GM18498 (cell line): ENCODE results near the gene MRPL49.
A peak's percentile ranks its signal among the peaks of the same experiment; 100 is the strongest.

ENCODE experiments used
- ATAC-seq: cut with Tn5 transposase; IDR thresholded peaks from one replicate; pipeline ENCODE4 v1.9.1; 2021; ENCODE audit warnings: mild to moderate bottlenecking, moderate library complexity; ENCODE audit not compliant: unreplicated experiment

The MRPL49 gene

DNA sequence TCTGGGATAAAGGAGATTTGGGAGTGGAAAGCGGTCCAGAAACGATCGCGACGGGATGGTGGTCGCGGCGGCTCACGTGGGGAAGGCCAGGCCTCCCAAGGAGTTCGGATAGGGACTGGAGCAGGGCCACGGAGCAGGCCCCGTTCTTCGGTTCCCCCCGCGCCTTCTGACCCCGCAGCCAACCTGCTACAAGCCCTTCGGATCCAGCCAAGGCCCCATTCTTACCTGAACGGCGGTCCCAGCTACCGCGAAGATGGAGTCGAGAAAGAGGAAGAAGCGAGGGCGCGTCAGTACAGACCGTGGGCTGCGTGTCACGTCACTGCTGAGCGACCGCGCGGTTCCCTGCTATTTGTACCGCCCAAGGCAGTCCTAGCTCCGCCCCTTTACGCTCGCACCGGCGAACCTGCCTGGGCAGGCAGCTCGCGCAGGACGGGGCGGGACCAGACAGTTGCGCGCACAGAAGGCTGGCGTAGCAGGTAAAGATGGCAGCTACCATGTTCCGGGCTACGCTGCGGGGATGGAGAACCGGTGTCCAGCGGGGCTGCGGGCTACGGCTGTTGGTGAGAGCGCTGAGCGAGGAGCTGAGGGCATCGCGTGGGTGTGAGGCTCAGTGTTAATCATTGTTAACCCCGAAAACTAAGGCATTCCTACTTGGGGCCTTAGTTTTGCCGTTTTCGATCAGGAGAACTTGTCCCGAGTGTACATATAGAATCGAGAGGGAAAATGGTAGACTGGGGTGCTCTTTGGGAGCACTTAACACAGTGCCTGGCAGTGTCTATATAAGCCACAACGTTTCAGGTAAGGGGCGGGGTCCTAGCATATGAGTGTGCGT lies at the start of gene MRPL49, which contains the start of gene FAU:
Gene MRPL49 (plus strand): TSS at position 457 of the 832 bp plus-strand sequence. CDS start 26 bp downstream, at position 483.
Gene FAU (minus strand): TSS at position 270 of the 832 bp plus-strand sequence. CDS start 321 bp downstream, outside the sequence.
- ATAC-seq: peak; percentile 70

DNA sequence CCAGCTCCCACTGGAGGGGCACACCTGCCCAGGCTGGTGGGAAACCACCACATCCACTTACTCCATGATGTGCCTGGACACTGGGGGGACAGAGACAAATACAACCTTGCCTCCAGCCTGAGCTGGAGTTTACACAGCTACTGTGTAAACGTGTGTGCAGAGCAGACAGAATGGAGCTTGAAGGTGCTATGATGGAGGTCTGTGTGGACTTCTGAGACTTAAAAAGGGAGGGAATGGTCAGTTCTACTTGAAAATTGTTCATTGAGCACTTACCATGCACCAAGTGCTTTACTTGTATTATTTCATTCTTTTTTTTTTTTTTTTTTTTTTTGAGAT lies 49.5 kb upstream of the MRPL49 start:
- ATAC-seq: no peak

DNA sequence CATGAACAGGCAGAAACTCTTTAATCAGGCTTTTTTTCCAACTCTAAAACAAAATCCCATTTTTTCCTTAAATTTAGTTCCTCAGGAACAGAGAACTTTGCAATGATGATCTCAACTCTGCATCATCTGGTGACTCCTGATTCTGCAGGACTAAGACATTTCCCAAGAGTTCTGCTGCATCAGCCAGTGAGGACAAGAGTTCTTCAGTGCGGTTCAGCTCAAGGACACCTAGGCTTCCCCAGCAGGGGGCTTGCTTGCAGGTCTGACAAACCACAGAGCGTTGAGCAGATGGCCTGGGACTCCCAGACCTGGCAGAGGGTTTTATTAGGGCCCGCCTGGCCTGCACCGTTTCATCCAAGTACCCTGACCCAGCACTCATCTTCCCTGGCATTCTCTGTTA lies 44.7 kb upstream of the MRPL49 start:
- ATAC-seq: no peak

DNA sequence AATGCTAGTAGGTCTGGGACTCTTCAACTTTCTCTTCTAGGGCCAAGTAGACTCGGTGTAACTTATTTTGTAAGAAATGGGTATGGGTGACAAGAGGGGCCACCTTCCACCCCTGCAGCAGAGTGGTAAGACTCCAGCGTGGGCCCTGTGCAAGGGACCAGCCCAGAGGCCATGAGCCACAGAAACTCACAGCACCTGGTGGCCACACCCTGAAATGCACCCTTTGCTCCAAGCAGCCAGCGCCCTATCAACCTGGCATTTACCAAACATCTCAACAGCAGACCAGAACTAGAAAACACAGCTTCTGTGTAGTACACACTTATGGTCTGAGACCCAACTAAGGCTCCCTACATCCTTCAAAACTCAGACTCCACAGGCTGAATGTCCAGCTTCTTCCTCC lies 44.0 kb upstream of the MRPL49 start:
- ATAC-seq: peak; percentile 46

DNA sequence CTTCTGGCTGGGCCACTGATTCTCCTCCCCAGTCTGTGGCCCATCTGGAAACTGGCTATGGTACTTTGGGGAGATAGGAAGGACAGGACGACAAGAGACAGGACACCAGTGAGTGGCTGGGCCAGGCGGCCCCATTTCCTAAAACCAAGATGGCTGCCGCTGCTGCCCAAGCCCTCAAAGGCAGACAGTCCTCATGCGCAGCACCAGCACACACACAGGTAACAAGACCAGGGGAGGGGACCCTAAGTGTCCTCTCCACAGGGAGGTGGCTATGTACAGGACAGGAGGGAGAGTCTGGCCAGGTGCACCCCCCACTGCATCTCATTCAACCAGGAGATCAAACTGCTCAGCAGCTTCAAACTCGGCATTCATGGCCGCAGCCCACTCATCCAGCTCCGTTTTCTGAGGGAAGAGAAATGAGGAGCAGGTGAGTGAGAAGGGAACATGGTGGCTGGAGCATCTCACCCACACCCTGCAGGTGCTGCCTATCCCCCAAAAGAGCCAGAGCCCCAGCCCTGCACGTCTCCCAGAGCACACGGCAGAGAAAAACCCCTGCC lies 43.3 kb upstream of the MRPL49 start:
- no peak for ATAC-seq

DNA sequence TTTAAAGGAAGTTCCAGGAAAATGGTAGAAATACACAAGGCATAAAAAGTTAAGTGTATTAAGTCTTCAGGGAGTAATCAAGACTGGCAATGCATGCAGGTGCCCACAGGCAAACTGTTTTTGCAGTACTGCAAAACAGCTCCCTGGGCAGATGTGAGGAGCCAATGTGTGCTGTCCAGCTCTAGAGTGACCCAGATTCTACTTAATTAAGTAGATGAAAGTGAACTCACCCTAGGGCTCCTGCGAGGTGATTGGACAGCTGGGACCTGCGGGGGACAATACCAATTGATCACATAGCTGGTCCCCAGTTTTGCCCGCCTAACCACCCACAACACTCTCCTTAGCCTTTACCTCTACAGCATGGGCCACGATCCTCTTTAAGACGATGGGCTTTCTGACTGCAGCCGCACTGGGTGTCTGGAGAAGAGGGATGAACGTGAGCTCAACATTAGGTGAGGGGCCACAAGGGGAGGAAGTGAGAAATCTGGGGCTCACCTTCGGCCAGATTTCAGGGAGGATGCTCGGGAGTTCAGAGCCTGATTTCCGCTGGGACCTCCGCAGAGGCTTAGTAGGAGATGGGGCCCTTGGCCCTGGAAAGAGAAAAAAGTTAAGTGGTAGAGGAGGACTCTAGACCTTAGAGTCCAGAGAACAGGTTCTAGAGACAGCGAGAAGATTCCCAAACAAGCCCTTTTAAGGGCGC lies 38.8 kb upstream of the MRPL49 start:
- ATAC-seq: peak; percentile 27

DNA sequence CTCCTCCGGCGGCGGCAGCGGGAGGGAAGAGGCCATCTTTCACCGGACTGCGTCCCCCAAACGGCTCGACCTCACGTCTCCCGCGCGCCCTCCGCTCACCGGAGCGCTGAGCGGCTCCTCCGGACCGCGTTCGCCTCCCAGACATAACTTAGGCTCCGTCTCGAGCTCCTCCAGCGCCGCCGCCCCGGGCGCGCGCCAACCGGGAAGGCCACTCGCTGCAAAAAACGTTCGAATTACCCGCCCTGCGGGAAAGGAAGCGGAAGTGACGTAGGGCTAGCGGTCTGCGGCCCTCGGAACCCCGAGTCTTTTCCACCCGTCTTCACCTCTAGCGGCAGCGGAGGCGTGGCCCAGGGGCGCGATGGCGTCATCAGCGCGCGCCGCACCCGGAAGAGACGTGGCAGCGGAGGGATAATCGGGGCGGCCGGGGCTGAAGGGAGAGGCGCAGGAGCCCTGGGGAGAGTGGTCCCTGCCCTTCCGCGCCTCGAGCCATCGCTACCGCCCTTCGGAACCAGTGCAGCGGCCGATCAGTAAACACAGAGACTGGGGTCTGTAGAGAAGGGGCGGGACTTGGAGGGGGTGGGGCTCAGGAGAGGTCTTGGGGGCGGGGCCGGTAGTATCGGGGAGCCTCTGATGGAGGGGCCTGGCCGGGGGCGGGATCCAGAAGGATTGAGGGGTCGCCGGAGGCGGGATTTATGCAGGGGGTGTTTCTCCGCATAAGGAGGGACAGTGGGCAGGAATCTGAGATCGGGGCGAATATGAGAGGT lies 38.1 kb upstream of the MRPL49 start, which contains the start of the genes CDCA5 and ZFPL1:
Gene CDCA5 (minus strand): TSS at position 207 of the 764 bp plus-strand sequence. CDS start 62 bp downstream, at position 145.
Gene ZFPL1 (plus strand): TSS at position 389 of the 764 bp plus-strand sequence. CDS start 477 bp downstream, outside the sequence.
- peak; percentile 85 for ATAC-seq

DNA sequence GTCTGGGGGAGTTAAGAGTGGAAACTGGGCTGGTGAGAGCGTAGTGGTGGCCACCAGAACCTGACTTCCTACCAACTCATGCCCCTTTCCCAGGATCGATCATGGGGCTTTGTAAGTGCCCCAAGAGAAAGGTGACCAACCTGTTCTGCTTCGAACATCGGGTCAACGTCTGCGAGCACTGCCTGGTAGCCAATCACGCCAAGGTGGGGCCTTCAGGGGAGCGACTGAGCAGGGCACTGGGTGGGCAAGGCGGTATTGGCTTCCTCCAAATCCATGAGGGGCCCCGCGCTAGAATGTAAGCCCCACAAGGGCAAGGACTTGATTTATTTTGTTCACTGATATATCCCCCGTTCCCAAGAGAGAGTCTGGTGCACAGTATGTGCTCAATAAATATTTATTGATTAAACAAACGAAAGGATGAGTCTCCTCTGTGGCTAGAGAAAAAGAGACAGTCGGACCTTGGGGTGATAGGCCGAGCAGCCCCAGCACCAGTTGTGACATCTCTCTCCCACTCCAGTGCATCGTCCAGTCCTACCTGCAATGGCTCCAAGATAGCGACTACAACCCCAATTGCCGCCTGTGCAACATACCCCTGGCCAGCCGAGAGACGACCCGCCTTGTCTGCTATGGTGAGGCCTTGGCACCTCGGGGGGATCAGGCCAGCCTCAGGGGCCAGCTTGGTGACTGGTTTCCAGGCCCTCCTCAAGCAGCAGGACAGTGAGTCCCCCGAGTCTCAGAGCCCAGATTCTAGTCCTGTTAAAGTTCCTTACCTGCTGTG lies 37.3 kb upstream of the MRPL49 start:
- ATAC-seq: no peak

DNA sequence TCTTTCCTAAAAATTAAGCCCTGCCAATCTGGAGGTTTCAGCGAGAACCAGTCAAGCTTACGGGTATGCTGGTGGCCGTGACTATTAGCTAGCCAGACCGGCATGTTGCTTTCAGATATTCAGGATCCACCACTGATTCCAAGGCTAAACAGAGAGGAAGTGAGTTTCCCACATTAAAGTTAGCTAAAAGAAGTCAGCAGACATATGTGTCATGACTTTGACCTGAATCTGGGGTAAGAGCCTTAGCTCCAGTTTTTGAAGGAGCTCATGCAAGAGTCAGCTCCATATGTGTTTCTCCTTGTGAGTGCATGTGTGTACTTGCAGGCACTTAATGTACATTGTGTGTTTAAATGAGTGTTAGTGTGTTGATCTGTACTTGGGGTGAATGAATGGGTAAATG lies 36.7 kb upstream of the MRPL49 start:
- ATAC-seq: no peak

DNA sequence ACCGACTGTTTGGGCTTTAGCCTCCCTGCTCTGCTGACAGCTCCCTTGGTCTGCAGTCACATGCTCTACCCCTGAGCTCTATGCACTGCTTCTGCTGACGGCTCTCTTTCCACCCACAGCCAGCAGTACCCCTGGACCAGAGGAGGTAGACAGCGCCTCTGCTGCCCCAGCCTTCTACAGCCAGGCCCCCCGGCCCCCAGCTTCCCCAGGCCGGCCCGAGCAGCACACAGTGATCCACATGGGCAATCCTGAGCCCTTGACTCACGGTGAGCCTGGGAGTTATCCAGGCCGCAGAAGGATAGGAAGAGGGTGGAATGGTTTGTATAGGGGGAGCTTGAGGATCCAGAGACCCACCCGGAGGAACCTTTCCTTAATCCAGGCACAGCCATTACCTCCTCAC lies 35.3 kb upstream of the MRPL49 start:
- ATAC-seq: no peak

DNA sequence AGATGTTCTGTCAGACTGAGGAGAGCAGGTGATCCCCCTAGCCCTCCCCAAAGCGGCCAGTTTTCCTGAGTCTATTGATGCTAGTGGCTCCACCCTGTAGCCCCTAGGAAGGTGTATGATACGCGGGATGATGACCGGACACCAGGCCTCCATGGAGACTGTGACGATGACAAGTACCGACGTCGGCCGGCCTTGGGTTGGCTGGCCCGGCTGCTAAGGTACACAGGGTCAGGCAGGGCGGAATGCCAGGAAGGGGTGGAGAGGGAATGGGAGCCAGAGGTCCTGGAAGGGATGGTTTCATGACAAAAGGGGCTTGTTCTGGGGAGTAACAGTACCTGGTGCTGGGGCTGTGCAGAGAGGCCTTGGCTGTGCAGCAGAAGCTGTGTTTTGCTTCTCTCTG lies 34.9 kb upstream of the MRPL49 start:
- ATAC-seq: no peak

DNA sequence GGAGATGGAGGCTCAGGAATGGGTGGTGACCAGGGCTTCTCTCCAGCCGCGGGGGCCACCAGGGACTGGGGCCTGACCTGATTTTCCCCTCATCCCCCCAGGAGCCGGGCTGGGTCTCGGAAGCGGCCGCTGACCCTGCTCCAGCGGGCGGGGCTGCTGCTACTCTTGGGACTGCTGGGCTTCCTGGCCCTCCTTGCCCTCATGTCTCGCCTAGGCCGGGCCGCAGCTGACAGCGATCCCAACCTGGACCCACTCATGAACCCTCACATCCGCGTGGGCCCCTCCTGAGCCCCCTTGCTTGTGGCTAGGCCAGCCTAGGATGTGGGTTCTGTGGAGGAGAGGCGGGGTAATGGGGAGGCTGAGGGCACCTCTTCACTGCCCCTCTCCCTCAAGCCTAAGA lies 34.3 kb upstream of the MRPL49 start:
- no peak for ATAC-seq

DNA sequence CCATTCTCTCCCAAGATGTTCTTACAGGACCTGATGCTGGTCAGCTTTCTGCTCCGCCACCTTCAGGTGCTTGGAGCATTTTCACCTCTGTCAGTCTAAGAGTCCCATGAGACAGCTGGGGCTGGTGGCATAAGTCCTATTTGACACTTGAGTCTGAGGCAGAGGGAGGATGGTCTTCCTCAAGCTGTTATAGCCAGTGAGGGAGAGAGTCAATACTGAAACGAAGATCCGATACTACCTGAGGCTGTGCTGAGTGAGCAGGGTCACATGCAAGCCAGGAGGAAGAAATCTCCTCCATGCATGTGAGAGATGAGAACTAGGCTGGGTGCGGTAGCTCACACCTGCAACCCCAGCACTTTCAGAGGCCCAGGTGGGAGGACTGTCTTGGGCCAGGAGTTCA lies 32.5 kb upstream of the MRPL49 start:
- no peak for ATAC-seq

DNA sequence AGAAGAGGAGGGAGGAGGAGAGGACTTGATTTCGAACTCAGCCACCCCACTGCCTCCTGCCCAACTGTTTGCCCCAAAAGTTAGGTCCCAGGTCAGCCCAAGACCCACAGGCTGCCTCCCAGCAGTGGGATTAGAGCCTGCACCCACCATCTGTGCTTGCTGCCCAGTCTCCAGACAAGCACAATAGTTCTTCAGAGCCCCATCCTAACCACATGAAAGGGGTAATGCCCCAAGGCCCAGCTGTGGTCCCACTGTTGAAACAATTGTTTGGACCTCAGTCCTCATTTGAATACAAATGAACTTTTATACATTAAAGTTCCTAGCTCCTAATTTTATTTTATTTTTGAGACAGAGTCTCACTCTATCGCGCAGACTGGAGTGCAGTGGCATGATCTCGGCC lies 31.5 kb upstream of the MRPL49 start:
- no peak for ATAC-seq

DNA sequence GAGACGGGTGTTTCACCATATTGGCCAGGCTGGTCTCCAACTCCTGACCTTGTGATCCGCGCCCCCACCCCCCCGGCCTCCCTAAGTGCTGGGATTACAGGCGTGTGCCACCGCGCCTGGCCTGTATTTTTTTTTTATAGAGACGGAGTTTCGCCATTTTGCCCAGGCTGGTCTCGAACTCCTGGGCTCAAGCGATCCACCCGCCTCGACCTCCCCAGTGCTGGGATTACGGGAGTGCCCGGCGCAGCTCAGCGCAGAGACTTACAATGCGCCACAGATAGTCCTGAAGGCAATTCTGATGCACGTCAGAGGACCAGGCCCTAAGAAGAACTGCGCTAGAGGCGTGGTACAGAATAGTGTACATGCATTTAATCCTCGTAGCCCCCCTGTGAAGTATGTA lies 26.7 kb upstream of the MRPL49 start:
- no peak for ATAC-seq

DNA sequence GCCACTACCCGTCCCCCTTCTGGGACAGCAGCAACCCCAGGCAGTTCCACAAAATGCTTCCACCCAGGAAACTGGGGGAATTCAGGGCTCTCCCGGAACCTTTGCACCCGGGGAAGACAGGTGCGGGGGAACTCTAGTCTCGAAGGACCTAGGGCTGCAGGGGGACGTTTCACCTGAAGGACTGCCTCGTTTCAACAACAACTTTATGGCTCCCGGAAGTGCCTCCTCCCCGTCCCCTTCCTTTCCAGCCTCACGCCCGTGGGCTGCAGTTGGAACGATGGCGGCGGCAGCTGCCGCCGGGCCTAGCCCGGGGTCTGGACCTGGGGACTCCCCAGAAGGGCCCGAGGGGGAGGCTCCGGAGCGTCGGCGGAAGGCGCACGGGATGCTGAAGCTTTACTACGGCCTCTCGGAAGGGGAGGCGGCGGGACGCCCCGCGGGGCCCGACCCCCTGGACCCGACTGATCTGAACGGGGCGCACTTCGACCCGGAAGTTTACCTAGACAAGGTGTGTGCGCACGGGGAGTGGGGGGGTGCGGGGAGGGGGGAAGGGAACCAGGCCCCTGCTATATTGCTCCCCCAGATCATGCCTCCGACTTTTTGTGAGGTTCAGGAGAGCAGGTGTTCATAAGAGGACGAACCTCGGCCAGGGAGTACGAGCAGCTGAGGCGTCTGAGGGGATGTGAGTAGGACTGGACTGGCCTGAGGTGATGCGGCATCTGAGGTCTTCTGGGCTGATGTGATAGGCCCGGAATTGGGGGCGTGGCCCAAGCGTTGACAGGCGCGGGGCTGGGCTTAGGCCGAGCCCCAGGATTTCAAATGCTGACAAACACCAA lies 25.9 kb upstream of the MRPL49 start, which contains the start of gene VPS51:
Gene VPS51 (plus strand): TSS at position 241 of the 833 bp plus-strand sequence. CDS start 37 bp downstream, at position 278.
- ATAC-seq: peak; percentile 86

DNA sequence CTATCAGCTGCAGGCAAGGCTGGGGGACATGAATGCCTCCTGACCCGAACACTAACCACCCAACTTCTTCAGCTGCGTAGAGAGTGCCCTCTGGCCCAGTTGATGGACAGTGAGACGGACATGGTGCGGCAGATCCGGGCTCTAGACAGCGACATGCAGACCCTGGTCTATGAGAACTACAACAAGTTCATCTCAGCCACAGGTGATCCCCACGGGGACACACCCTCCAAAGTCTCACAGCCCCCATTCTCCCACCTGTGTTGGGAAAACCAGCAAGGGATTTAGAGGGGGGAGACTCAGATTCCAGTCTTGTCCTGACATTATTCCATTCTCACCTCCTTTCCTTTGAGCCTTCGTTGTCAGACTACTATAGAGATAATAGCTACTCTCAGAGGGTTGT lies 25.2 kb upstream of the MRPL49 start:
- no peak for ATAC-seq

DNA sequence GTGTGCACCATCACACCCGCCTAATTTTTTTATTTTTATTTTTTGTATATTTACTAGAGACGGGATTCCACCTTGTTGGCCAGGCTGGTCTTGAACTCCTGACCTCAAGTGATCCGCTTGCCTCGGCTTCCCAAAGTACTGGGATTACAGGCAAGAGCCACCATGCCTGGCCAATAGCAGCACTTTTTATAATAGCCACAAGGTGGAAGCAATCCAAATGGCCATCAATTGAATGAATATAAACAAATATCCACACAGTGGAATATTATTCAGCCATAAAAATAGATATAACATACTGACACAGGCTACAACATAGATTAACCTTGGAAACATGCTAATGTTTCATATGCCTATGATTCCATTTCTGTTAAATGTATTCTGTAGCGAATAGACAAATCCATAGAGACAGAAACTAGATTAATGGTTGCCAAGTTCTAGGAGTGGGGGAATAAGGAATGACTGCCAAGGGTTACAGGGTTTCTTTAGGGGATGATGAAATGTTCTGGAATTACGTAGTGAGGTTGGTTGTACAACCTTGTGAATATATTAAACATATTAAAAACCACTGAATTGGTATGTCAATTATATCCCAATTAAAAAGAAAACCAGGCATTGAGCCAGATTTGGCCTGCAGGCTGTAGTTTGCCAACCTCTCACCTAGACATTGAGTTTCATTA lies 21.3 kb upstream of the MRPL49 start:
- no peak for ATAC-seq
